Endothelial cell of umbilical vein (primary cell): Measurements from ENCODE around the gene CHN2. TPM values are rescaled to one million over a fixed set of nuclear protein-coding genes. Genes with fewer than 3 reads are reported as not detected.

ENCODE experiments used
- BruUV-seq: library from RNA; stranded (reverse); fragments of 400-500 nt; replicated peaks from 2 replicates; lab custom pipeline; 2021; lab: Mats Ljungman, UMichigan
- CTCF ChIA-PET: fragments of 300-600, 350-600 bp; sonication (Branson Sonifier 250); formaldehyde crosslinking; loops from one replicate; lab custom pipeline; 2021; ENCODE audit warnings: antibody characterized with exemption, inconsistent platforms; lab: Charles Lee
- POLR2A ChIA-PET: fragments of 300-600, 350-600 bp; sonication (Branson Sonifier 250); formaldehyde crosslinking; loops from one replicate; lab custom pipeline; 2021; ENCODE audit warnings: antibody characterized with exemption, inconsistent platforms; lab: Charles Lee
- DNase-seq: peaks from one replicate; pipeline ENCODE4 v3.0.0-alpha.2; 2011; ENCODE audit warnings: low read depth, low spot score
- FAIRE-seq: peaks from 2 replicates; lab custom pipeline; 2011; peaks lifted over from hg19 to GRCh38; lab: Jason Lieb, UNC
- H2AFZ ChIP-seq: 2 replicates; pipeline ENCODE4 v1.6.0; 2012; ENCODE audit warnings: low read depth, low read length, control low read depth, inconsistent platforms
- H3K27ac ChIP-seq: 2 replicates; pipeline ENCODE4 v1.5.1; 2011; ENCODE audit warnings: low read depth, mild to moderate bottlenecking, control low read depth, low read length, moderate library complexity; ENCODE audit not compliant: insufficient read depth
- H3K27me3 ChIP-seq, 2 experiments: 2 replicates each; pipeline versions ENCODE4 v1.6.0 to v1.6.1; 2011; ENCODE audit warnings: low read length in 2 of 2, mixed read lengths in 1 of 2; ENCODE audit not compliant: control insufficient read depth in 2 of 2, insufficient read depth in 2 of 2
- H3K36me3 ChIP-seq, 2 experiments: 2 replicates in 1 of 2; 3 replicates in 1 of 2; pipeline ENCODE4 v1.5.1; 2011; ENCODE audit warnings: low read length in 2 of 2, mild to moderate bottlenecking in 1 of 2, moderate library complexity in 1 of 2; ENCODE audit not compliant: control insufficient read depth in 2 of 2, insufficient read depth in 2 of 2; ENCODE audit errors: extremely low read depth in 1 of 2
- H3K4me1 ChIP-seq: 3 replicates; pipeline ENCODE4 v1.5.1; 2011; ENCODE audit warnings: mild to moderate bottlenecking, low read length; ENCODE audit not compliant: control insufficient read depth, insufficient read depth; ENCODE audit errors: extremely low read depth
- H3K4me2 ChIP-seq: 2 replicates; pipeline ENCODE4 v1.6.1; 2011; ENCODE audit warnings: low read length, control low read depth, mixed read lengths; ENCODE audit not compliant: insufficient read depth
- H3K4me3 ChIP-seq, 3 experiments: fragments of 200-600 bp in 1 of 3; sonication (generic), shearing (Covaris generic) in 1 of 3; replicated peaks in 1 of 3; 2 replicates each; pipeline ENCODE4 v1.5.1; 2011 to 2016; ENCODE audit warnings: control low read depth in 3 of 3, low read length in 3 of 3, mild to moderate bottlenecking in 2 of 3, inconsistent platforms in 1 of 3, low read depth in 1 of 3, moderate library complexity in 1 of 3; ENCODE audit not compliant: insufficient read depth in 1 of 3
- H3K79me2 ChIP-seq: 2 replicates; pipeline ENCODE4 v1.6.0; 2012; ENCODE audit warnings: low read length, inconsistent platforms; ENCODE audit not compliant: control insufficient read depth, insufficient read depth
- H3K9ac ChIP-seq: replicated peaks from 2 replicates; pipeline ENCODE3; 2011; ENCODE audit warnings: low read length, control low read depth; ENCODE audit not compliant: insufficient read depth; ENCODE audit errors: extremely low read depth
- H3K9me1 ChIP-seq: replicated peaks from 3 replicates; pipeline ENCODE4 v1.6.0; 2011; ENCODE audit warnings: mild to moderate bottlenecking, low read length; ENCODE audit not compliant: control insufficient read depth, insufficient read depth; ENCODE audit errors: extremely low read depth
- H3K9me3 ChIP-seq: replicated peaks from 2 replicates; pipeline ENCODE4 v1.5.1; 2012; ENCODE audit warnings: low read length, inconsistent platforms; ENCODE audit not compliant: control insufficient read depth, insufficient read depth
- H4K20me1 ChIP-seq: replicated peaks from 2 replicates; pipeline ENCODE3; 2011; ENCODE audit warnings: mild to moderate bottlenecking, low read length; ENCODE audit not compliant: control insufficient read depth, insufficient read depth; ENCODE audit errors: extremely low read depth
- FOS ChIP-seq: IDR thresholded peaks from 2 replicates; pipeline ENCODE4 v1.6.1; 2011; ENCODE audit warnings: mild to moderate bottlenecking, low read length, moderate library complexity, borderline replicate concordance; ENCODE audit not compliant: insufficient read depth
- JUN ChIP-seq: IDR thresholded peaks from 2 replicates; pipeline ENCODE4 v1.6.1; 2011; ENCODE audit warnings: borderline replicate concordance, low read depth; ENCODE audit not compliant: insufficient read length, insufficient read depth
- dilution Hi-C: fragments of 300-500 bp; cut with MboI; formaldehyde crosslinking; loops from one replicate; pipeline ENCODE4 v1.15.0; 2019; ENCODE audit warnings: low sequenced_read_pairs; ENCODE audit not compliant: extremely low pct_ligation_motif_present
- intact Hi-C: fragments of 100-400 bp; cut with micrococcal nuclease; formaldehyde crosslinking; loops from one replicate; pipeline ENCODE4 v1.10.0; 2022
- polyA plus RNA-seq, 4 experiments: library from polyadenylated mRNA; depleted of rRNA in 3 of 4; stranded (reverse) in 3 of 4; unstranded in 1 of 4; fragments of >200 nt; gene quantifications; 2 replicates each; pipeline versions ENCODE4 v1.2.1 to v1.2.3, GENCODE V29; 2011 to 2012; ENCODE audit warnings: missing spikeins in 1 of 4
- total RNA-seq: library from RNA; stranded (reverse); gene quantifications from 2 replicates; pipeline ENCODE4 v1.2.3, GENCODE V29; 2021

Gene CHN2
- total and polyA plus RNA-seq, 2 donors (not counting 3 experiments of a cell fraction or from before 2014, with no cell fraction given): 1.4 to 5.0 TPM

DNA sequence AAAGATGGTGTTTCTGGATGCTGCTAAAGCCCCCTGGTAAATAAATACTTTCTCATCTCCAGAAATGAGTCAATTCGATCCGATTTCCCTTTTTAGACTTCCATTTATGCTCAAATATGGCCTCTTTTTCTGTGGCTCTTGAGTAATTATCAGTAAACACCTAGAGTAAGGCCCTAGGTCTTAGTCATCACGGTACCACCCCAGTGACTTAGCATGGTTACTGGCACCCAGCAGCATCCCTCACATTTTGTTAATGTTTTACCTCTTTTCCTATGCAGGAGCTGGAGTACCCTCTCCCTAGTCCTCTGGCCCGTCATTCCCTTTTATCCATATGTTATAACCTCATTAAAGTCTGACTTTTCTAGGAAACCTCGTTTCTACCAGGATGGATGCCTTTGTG is 19.5 kb downstream of the CHN2 start:
- Histone ChIP-seq H3K4me2 (no peak overlapping the region), H3K79me2 (no peaks in the 10 kb centered on the region), H3K9me1 (no peaks in the 10 kb centered on the region), H3K36me3 (no peaks in the 10 kb centered on the region), H3K27ac (no peak overlapping the region), H3K9me3 (no peaks in the 10 kb centered on the region), H2AFZ (no peak overlapping the region), H3K4me1 (peaks cover 2% of the 10 kb centered on the region), H3K4me3 (no peak overlapping the region), H3K27me3 (no peaks in the 10 kb centered on the region), H3K9ac (no peak overlapping the region), H4K20me1 (no peaks in the 10 kb centered on the region)
- TF ChIP-seq FOS: no peak
- DNase-seq (no peak), FAIRE-seq (no peak)
- intact Hi-C loops: no loop called here
- dilution Hi-C loops: no loop called here
- no TSS peak for BruUV-seq
- CTCF ChIA-PET: interaction anchor here (1.2 kb wide), 1 partner anchor 24 kb away, joined by 6 read pairs; no protein-coding TSS in a partner anchor
- POLR2A ChIA-PET: no interaction called here

DNA sequence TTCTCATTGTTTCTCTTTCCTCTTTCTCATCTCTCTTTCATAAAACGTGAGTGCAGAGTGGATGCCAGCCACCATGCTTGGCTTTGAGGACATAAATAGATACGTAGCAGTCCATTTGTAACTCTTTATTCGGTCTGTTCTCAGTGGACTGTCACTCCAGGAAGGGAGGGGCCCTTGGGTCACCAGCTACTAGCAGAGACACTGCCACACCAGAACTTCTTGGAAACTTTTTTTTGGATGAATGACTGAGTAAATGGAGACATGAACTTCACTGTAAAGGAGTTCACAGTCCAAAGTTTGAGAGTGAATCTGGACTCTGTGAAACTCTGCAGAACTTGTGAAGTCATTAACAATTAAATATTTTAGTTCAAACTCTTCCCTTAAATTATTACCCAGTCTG is 20.2 kb downstream of the CHN2 start:
- H3K4me3 ChIP-seq: no peak overlapping the region
- no peak overlapping the region for H3K4me2 ChIP-seq
- H3K9me1 ChIP-seq: no peaks in the 10 kb centered on the region
- no peak for TF ChIP-seq JUN
- no peaks in the 10 kb centered on the region for H3K36me3 ChIP-seq
- FAIRE-seq: no peak
- no peak overlapping the region for H3K9ac ChIP-seq
- no peak for DNase-seq
- no peaks in the 10 kb centered on the region for H3K27me3 ChIP-seq
- POLR2A ChIA-PET: no interaction called here
- H2AFZ ChIP-seq: no peak overlapping the region
- dilution Hi-C loops: no loop called here
- CTCF ChIA-PET: interaction anchor here (1.8 kb wide), 1 partner anchor 25 kb away, joined by 8 read pairs; no protein-coding TSS in a partner anchor
- H4K20me1 ChIP-seq: no peaks in the 10 kb centered on the region
- H3K9me3 ChIP-seq: no peaks in the 10 kb centered on the region
- no peaks in the 10 kb centered on the region for H3K79me2 ChIP-seq
- no TSS peak for BruUV-seq
- H3K4me1 ChIP-seq: peaks cover 2% of the 10 kb centered on the region
- intact Hi-C loops: no loop called here
- no peak overlapping the region for H3K27ac ChIP-seq
